OCI-LY7 (cell line): ENCODE data around the gene COLEC12.

Experiments
- EZH2phosphoT487 ChIP-seq: fragments of 200-600 bp; sonication (generic); IDR thresholded peaks from 2 replicates; pipeline ENCODE4 v1.6.1; 2018; ENCODE audit warnings: low read depth, borderline replicate concordance, mild to moderate bottlenecking, mixed run types, antibody characterized with exemption, low read length, moderate library complexity, mixed read lengths
- TF ChIP-seq, protein P1 (sequence below): fragments of 200-600 bp; sonication (generic); conservative IDR thresholded peaks from 2 replicates; pipeline ENCODE4 v1.5.1; 2014; ENCODE audit warnings: mild to moderate bottlenecking, antibody characterized with exemption, low read length, moderate library complexity, mixed read lengths

DNA sequence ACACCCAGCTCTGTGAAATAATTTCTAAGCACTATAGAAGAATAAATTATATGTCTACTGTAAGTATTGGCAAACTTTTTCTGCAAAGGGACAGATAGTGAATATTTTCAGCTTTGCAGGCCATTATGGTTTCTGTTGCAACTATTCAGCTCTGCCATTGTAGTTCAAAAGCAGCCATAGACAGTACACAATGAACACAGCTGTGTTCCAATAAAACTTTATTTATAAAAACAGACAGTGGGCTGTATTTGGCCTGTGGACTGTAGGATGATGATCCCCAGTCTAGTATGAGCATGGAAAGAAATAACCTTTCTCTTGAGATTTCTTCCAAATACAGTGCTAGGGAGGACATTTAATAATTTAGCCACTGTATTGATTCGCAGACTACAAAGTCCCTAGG, 197.5 kb downstream of the COLEC12 start:
- TF ChIP-seq, protein P1, sequence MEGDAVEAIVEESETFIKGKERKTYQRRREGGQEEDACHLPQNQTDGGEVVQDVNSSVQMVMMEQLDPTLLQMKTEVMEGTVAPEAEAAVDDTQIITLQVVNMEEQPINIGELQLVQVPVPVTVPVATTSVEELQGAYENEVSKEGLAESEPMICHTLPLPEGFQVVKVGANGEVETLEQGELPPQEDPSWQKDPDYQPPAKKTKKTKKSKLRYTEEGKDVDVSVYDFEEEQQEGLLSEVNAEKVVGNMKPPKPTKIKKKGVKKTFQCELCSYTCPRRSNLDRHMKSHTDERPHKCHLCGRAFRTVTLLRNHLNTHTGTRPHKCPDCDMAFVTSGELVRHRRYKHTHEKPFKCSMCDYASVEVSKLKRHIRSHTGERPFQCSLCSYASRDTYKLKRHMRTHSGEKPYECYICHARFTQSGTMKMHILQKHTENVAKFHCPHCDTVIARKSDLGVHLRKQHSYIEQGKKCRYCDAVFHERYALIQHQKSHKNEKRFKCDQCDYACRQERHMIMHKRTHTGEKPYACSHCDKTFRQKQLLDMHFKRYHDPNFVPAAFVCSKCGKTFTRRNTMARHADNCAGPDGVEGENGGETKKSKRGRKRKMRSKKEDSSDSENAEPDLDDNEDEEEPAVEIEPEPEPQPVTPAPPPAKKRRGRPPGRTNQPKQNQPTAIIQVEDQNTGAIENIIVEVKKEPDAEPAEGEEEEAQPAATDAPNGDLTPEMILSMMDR, result no peak
- no peak for TF ChIP-seq EZH2phosphoT487
